HG03520 (cell line): ENCODE results near the gene ORAI2.
A peak's percentile ranks its signal among the peaks of the same experiment; 100 is the strongest.
"Not testable (repeated sequence)": the region's sequence is repeated elsewhere in the genome, so short reads cannot be mapped to it uniquely, and the experiment has no call there.

ENCODE experiments used
- ATAC-seq: cut with Tn5 transposase; IDR thresholded peaks from one replicate; pipeline ENCODE4 v1.9.1; 2021; ENCODE audit warnings: mild to moderate bottlenecking, moderate library complexity; ENCODE audit not compliant: unreplicated experiment

Gene ORAI2

DNA sequence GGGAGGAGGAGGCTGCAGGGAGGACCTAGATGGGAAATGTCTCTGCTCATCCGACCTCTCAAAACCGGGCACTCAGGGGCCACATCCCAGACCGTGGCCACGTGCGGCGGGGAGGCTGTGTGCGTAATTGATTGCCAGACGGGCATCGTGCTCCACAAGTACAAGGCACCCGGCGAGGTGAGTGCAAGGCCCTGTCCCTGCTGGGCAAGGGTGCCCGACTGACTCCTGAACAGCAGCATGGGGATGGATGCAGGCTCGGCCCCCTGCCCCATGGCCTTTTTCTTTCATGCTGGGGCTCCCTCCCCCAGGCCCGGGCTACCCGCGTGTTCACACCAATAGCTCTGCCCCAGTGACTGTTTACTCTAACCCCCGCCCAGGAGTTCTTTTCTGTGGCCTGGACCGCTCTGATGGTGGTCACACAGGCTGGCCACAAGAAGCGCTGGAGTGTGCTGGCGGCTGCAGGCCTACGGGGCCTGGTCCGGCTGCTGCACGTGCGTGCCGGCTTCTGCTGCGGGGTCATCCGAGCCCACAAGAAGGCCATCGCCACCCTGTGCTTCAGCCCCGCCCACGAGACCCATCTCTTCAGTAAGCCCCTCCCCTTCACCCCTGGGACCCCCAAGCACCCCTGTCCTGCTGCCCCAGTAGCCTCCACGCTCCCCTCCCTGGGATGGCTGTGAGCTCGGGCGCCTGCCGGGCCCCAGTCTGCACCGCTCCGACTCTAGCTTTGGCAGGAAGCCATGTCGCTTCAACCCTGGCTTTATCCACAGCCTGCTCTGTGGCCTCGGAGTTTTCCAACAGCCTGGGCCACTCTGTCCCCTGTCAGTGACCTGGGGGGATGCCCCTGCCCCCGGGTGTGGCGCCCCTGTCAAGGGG lies 35.3 kb downstream of the ORAI2 start:
- no peak for ATAC-seq

DNA sequence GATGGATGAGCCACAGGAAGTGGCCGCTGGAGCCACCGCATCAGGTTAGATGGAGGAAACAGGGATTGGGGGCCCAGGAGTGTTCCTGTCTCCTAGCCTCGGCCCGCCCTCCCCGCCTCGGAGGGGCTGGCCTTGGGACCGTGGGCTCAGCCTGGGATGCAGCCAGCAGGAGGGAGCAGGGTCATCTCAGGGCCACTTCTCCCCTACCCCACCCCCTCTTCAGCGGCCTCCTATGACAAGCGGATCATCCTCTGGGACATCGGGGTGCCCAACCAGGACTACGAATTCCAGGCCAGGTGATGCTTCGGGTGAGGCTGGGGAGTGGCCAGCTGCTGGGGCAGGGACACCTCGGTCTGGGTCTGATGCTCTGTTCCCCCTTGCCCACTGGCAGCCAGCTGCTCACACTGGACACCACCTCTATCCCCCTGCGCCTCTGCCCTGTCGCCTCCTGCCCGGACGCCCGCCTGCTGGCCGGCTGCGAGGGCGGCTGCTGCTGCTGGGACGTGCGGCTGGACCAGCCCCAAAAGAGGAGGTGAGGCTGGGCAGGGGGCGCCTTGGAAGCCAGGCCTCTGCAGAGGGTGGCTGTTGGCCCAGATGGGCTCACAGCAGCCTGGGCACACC lies 36.1 kb downstream of the ORAI2 start:
- no peak for ATAC-seq

DNA sequence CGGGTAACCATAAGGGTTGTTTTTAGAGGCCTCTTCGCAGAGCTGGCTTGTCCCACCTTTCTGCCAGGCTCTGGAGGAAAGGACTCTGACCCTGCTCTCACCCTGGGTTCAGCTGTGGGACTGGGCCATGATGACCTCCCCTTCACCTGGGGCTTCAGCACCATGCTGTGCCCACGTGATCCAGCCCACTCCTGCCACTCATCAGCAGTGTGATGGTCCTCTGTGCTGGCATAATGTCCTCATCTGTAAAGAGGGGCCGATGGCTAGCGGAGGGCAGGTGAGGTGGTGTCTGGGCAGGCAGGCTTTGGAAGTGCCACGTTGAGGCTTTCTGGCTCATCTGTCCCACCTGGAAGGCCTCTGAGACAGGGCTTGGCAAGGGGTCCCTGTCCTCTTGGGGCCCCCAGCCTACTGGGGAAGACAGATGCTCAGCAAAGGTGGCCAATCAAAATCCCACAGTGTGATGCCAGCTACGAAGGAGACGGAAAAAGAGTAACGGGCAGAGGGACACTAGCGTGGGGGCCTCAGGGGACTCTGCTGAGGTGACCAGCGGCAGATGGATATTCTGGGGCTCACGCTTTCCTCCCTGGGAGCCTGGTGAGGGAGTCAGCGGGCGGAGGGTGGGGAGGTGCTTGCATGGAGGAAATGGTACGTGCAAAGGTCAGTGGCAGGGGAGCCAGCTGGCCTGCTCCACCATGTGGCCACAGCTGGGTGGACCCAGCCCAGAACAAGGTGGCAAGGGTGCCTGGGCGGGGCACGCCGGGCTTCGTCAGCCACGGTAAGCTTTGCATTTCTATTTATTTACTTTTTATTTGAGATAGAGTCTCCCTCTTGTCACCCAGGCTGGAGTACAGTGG lies 36.8 kb downstream of the ORAI2 start:
- ATAC-seq = no peak

DNA sequence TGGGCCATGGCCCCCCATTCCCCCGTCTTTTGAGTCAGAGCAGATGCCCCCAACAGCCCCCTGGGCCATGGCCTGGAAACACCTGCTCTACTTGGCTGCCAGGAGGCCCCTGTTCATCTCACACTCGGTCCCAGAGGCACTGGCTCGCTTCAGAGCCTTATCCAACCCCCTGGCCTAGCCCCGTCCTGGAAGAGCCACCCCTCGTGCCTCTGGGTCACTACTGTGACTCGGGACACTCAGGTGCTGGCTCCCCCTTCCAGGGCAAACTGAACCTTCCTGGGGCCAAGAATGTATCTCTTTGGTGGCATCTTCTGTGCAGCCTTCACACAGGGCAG lies 38.4 kb downstream of the ORAI2 start:
- ATAC-seq = no peak

DNA sequence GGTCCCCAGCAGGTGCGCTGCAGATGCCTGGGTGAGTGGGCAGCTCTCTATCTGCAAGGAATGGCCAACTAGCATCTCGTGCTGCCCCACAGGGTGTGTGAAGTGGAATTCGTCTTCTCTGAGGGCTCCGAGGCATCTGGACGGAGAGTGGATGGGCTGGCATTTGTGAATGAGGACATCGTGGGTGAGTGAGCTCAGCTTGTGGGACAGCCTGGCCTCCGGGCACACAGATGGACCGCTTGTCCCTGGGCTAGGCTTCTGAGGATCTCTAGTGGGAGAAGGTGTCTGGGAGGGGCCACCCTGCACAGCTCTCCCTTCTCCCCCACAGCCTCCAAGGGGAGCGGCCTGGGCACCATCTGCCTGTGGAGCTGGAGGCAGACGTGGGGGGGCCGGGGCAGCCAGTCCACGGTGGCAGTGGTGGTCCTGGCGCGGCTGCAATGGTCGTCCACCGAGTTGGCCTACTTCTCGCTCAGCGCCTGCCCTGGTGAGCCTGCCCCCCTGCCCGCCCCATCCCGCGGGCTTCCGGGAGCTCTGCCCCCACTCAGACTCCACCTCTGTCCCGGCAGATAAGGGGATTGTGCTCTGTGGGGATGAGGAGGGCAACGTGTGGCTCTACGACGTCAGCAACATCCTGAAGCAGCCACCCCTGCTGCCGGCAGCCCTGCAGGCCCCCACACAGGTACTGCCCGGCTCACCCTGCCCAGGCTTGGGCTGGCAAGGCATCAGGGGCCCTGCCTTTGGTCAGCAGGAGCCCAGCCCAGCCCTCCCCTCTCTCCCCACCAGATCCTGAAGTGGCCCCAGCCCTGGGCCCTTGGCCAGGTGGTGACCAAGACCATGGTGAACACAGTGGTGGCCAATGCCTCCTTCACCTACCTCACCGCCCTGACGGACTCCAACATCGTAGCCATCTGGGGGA lies 39.0 kb downstream of the ORAI2 start:
- ATAC-seq = no peak

- no peak for ATAC-seq
These were observed 40.1 kb downstream of the ORAI2 start for GRCh38 chr7:102473271-102473991.

- not testable (repeated sequence) for ATAC-seq
These were observed 40.7 kb downstream of the ORAI2 start for GRCh38 chr7:102474116-102474515.

GRCh38 chr7:102474736-102475435 lies 41.5 kb downstream of the ORAI2 start:
- not testable (repeated sequence) for ATAC-seq

DNA sequence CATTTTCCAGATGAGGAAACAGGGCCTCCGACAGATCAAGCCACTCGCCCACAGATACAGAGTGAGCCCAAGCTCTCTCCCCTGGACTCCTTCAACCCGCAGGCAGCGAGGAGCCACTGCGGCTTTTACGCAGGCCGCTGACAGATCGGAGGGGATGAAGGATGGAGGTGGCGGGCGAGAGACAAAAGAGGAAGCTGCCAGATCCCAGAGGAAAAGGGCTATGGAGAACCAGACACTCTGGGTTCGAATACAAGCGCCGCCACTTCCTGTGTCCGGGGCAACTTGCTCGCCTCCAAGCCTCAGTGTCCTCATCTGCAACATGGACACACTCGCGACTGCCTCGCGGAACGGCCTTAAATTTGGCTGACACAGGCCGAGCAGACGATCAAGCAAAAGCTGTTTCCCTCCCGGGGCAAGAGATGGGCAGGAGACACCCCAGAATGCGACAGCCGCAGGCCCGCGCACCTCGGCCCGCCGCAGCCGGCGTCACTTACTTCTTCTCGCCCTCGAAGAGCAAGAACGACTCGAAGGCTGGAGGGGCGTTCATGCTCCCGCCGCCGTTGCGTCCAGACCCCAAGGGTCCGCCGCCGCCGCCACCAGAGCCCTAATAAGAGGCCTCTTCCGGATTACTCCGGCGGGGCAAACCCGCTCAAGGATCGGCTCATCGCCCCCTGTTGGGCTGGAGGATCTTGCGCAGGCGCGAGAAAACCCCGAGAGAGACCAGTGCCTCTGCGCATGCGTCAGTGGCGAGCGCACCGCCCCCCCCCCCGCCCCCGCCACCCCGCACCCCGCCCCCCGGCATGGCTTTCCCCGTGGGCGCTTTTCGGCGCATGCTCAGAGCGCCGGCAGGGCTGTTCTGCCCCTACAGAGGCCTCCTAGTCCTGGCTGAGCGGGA lies 45.2 kb downstream of the ORAI2 start, which contains the start of gene POLR2J:
Gene POLR2J (minus strand): TSS at position 609 of the 895 bp plus-strand sequence. CDS start 62 bp downstream, at position 547.
- peak; percentile 80 for ATAC-seq

DNA sequence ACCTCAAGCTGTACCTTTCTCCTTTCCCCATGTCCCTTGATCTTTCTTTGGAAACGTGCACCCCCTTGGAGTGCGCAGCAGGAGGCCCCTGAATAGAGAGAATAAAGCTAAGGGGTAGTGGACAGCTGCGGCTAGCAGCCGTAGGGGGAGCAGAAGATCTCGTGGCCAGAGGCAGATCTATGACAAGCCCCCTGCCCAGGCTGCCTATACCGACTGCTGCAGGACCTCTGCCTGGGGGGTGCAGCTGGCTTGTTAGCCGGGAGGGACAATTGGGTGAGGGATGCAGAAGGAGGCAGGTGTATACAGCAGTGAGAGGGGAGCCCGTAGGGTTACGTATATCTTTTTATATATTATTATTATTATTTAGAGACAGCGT lies 45.8 kb downstream of the ORAI2 start:
- ATAC-seq = peak; percentile 23

GRCh38 chr7:102479982-102480637 lies 46.7 kb downstream of the ORAI2 start:
- ATAC-seq = not testable (repeated sequence)

GRCh38 chr7:102481962-102482361 lies 48.6 kb downstream of the ORAI2 start:
- ATAC-seq = not testable (repeated sequence)

GRCh38 chr7:102484317-102484716 lies 50.9 kb downstream of the ORAI2 start:
- ATAC-seq = not testable (repeated sequence)

DNA sequence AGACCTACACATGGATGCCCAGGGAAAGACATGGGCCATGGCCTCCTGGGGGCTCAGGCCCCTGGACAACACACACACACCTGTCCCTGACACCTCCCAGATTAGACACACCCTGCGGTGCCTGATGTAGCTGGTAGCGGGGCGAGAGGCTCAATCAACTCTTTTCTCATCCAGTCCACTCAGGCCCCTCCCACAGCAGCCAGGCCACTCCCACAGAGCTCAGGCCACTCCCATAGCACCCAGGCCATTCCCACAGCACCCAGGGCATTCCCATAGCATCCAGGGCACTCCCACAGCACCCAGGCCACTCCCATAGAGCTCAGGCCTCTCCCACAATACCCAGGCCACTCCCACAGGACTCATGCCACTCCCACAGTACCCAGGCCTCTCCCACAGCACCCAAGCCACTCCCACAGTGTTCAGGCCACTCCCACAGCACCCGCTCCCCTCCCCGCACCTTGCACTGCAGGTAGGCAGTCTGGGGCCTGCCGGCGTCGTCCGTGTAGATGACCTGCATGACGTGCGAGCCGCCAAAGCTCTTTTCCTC lies 57.2 kb downstream of the ORAI2 start:
- ATAC-seq = peak; percentile 42

DNA sequence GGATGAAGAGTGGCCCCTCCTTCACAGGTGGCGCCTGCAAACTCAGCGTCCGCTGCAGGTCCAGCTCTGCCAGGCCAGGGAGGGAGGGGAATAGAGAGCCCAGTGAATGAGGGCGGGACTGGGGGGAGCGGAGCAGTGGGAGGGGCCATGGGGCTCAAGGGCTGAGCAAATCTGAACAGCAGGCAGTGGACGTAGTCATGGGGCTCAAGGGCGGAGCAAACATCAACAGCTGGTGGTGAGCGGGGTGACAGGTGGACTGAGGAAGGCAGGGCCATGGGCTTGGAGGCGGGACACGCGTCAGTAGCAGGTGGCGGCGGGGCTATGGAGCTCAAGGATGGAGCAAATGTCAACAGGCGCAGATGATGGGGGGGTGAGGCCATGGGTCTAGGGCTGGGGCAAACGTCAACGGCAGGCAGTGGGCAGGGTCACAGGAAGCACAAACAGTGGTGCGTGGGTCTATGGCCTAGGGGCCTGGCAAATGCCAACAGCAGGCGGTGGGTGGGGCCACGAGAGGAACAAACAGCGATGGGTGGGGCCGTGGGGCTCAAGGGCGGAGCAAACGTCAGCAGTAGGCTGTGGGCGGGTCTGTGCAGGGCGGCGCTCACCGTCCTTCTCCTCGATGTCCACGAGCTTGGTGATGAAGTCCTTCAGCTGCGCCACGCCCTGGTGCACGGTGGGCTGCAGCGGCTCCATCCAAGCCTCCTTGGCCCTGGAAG lies 60.0 kb downstream of the ORAI2 start:
- ATAC-seq = not testable (repeated sequence)

DNA sequence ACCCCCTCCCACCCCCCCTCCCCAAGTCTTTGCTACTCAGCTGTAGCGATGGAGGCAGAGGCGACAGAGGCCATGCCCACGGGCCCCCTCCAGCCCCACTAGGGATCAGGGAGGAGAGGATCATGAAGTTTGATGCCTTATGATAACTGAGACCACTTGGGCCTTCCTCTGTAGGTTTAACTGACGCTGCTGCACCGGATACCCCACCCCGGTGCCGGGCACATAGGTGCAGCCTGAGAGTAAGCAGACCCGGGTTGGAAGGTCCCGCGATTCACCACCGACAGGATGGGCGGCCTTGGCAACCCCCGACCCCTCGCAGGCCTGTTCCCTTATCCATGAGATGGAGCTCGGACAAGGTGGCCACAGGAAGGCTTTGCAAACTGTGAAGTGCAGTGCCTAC lies 60.7 kb downstream of the ORAI2 start:
- not testable (repeated sequence) for ATAC-seq
